DND-41 (cell line): Measurements from ENCODE around the gene GPR34.

Experiments
- ATAC-seq: fragments of 200-7000 bp; cut with Tn5 transposase; 3 replicates; pipeline ENCODE4 v1.9.1; 2021; ENCODE audit warnings: low read depth; ENCODE audit not compliant: insufficient read depth
- DNase-seq: peaks from one replicate; pipeline ENCODE4 v3.0.0-alpha.2; 2020
- H2AFZ ChIP-seq: 2 replicates; pipeline ENCODE4 v1.6.0; 2012; ENCODE audit warnings: low read depth, low read length
- H3K27ac ChIP-seq: 2 replicates; pipeline ENCODE4 v1.5.1; 2012; ENCODE audit warnings: low read length, inconsistent platforms
- H3K27me3 ChIP-seq: fragments of 200-600 bp; sonication (generic); 2 replicates; pipeline ENCODE4 v1.6.0; 2012; ENCODE audit warnings: low read length, mild to moderate bottlenecking, inconsistent platforms; ENCODE audit not compliant: insufficient read depth, poor library complexity
- H3K36me3 ChIP-seq: 2 replicates; pipeline ENCODE4 v1.5.1; 2012; ENCODE audit warnings: low read length, inconsistent platforms; ENCODE audit not compliant: insufficient read depth
- H3K4me1 ChIP-seq: 2 replicates; pipeline ENCODE4 v1.5.1; 2012; ENCODE audit warnings: mild to moderate bottlenecking, low read length; ENCODE audit not compliant: insufficient read depth
- H3K4me2 ChIP-seq: 2 replicates; pipeline ENCODE4 v1.6.0; 2012; ENCODE audit warnings: mild to moderate bottlenecking, moderate library complexity, low read length, inconsistent platforms; ENCODE audit not compliant: insufficient read depth
- H3K4me3 ChIP-seq, 2 experiments: fragments of 200-600 bp in 1 of 2; shearing (Covaris generic) in 1 of 2; 2 replicates each; pipeline ENCODE4 v1.5.1; 2012 to 2016; ENCODE audit warnings: inconsistent platforms in 2 of 2, low read length in 2 of 2, mild to moderate bottlenecking in 2 of 2, low read depth in 1 of 2, moderate library complexity in 1 of 2
- H3K79me2 ChIP-seq: 2 replicates; pipeline ENCODE4 v1.6.0; 2012; ENCODE audit warnings: low read length, inconsistent platforms; ENCODE audit not compliant: insufficient read depth
- H3K9ac ChIP-seq: 2 replicates; pipeline ENCODE4 v1.6.0; 2012; ENCODE audit warnings: low read depth, mild to moderate bottlenecking, inconsistent platforms, low read length, moderate library complexity
- H3K9me3 ChIP-seq: 2 replicates; pipeline ENCODE4 v1.5.1; 2012; ENCODE audit warnings: low read length, moderate library complexity, mild to moderate bottlenecking, inconsistent platforms; ENCODE audit not compliant: insufficient read depth, severe bottlenecking
- H4K20me1 ChIP-seq: 2 replicates; pipeline ENCODE4 v1.6.0; 2012; ENCODE audit warnings: low read length; ENCODE audit not compliant: insufficient read depth
- EZH2 ChIP-seq: IDR thresholded peaks from 3 replicates; pipeline ENCODE4 v1.6.1; 2012; ENCODE audit warnings: borderline replicate concordance, low read depth, mild to moderate bottlenecking, moderate library complexity, low read length, inconsistent platforms; ENCODE audit not compliant: severe bottlenecking
- TF ChIP-seq, protein P1 (sequence below): IDR thresholded peaks from 2 replicates; pipeline ENCODE4 v1.5.1; 2012; ENCODE audit warnings: borderline replicate concordance, low read length, moderate library complexity, mild to moderate bottlenecking; ENCODE audit not compliant: poor library complexity, severe bottlenecking; ENCODE audit errors: extremely low read depth

GPR34 gene

GRCh38 chrX:41677183-41678060, 11.4 kb upstream of the GPR34 start:
- no peaks in the 10 kb centered on the region for H3K27me3 ChIP-seq
- DNase-seq (no peak), ATAC-seq (no peak)
- no peaks in the 10 kb centered on the region for H3K4me1 ChIP-seq
- H3K9me3 ChIP-seq = no peaks in the 10 kb centered on the region
- H3K79me2 ChIP-seq = no peaks in the 10 kb centered on the region
- H3K27ac ChIP-seq = no peak overlapping the region
- no peak overlapping the region for H3K4me2 ChIP-seq
- H2AFZ ChIP-seq = no peak overlapping the region
- H3K4me3 ChIP-seq = no peak overlapping the region
- H4K20me1 ChIP-seq = no peaks in the 10 kb centered on the region
- H3K36me3 ChIP-seq = no peaks in the 10 kb centered on the region
- TF ChIP-seq, protein P1, sequence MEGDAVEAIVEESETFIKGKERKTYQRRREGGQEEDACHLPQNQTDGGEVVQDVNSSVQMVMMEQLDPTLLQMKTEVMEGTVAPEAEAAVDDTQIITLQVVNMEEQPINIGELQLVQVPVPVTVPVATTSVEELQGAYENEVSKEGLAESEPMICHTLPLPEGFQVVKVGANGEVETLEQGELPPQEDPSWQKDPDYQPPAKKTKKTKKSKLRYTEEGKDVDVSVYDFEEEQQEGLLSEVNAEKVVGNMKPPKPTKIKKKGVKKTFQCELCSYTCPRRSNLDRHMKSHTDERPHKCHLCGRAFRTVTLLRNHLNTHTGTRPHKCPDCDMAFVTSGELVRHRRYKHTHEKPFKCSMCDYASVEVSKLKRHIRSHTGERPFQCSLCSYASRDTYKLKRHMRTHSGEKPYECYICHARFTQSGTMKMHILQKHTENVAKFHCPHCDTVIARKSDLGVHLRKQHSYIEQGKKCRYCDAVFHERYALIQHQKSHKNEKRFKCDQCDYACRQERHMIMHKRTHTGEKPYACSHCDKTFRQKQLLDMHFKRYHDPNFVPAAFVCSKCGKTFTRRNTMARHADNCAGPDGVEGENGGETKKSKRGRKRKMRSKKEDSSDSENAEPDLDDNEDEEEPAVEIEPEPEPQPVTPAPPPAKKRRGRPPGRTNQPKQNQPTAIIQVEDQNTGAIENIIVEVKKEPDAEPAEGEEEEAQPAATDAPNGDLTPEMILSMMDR = no peak
- no peak for TF ChIP-seq EZH2
- H3K9ac ChIP-seq = no peak overlapping the region

DNA sequence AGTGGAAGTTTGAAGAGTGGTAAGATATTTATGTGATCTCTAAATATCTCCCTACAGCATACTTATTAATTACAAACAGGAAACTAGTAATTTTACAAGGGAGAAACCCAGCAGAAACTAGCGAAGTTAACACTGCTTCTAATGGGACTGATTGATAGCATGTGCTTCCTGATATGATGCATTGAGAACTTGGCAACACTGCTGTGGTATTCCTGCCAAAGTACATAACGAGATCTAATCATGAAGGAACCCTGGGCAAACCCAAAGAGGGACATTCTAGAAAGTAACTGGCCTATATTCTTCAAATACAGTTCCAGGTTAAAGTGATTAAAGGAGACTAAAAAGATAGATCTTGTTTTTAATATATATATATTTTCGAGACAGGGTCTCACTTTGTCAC, 4.6 kb upstream of the GPR34 start:
- no peaks in the 10 kb centered on the region for H3K27me3 ChIP-seq
- peaks cover 4% of the 10 kb centered on the region; the same call in 1 of the 2 replicates for H3K36me3 ChIP-seq
- no peaks in the 10 kb centered on the region for H3K9me3 ChIP-seq
- no peak overlapping the region for H3K27ac ChIP-seq
- H2AFZ ChIP-seq = no peak overlapping the region
- TF ChIP-seq, protein P1 = no peak
- no peak for TF ChIP-seq EZH2
- H3K4me1 ChIP-seq = no peaks in the 10 kb centered on the region
- no peak overlapping the region for H3K4me3 ChIP-seq
- ATAC-seq (no peak), DNase-seq (no peak)
- H3K4me2 ChIP-seq = no peak overlapping the region
- H3K9ac ChIP-seq = no peak overlapping the region
- no peaks in the 10 kb centered on the region for H3K79me2 ChIP-seq
- no peaks in the 10 kb centered on the region for H4K20me1 ChIP-seq

DNA sequence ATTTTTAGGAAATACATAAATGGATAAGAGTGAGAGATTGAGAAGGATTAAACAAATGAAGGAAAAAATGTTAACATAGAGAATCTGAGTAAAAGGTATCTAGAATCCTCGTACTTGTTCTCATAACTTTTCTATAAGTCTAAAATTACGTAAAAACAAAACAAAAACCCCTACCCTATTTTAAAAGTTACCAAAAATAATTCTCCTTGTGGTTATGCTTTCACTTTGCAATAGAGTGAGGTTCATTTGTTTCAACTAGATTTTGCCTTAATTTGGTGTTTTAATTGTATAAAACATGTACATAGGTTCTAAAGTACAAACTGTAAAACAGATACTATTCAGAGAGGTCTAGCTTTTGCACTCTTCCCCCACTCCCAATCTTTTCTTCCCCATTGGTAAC, 3.8 kb upstream of the GPR34 start:
- Histone ChIP-seq H3K4me2 (no peak overlapping the region), H3K4me3 (no peak overlapping the region), H4K20me1 (no peaks in the 10 kb centered on the region), H3K27me3 (no peaks in the 10 kb centered on the region), H3K9ac (no peak overlapping the region), H3K9me3 (no peaks in the 10 kb centered on the region), H3K79me2 (no peaks in the 10 kb centered on the region), H2AFZ (no peak overlapping the region), H3K4me1 (no peaks in the 10 kb centered on the region), H3K36me3 (peaks cover 4% of the 10 kb centered on the region; the same call in 1 of the 2 replicates), H3K27ac (no peak overlapping the region)
- ATAC-seq (no peak), DNase-seq (no peak)
- TF ChIP-seq, protein P1 = no peak
